ENCODE results near the gene MINDY1. TPM values are rescaled to one million over a fixed set of nuclear protein-coding genes. Genes with fewer than 3 reads are reported as not detected.
A peak's percentile ranks its signal among the peaks of the same experiment; 100 is the strongest.

Gene MINDY1, protein sequence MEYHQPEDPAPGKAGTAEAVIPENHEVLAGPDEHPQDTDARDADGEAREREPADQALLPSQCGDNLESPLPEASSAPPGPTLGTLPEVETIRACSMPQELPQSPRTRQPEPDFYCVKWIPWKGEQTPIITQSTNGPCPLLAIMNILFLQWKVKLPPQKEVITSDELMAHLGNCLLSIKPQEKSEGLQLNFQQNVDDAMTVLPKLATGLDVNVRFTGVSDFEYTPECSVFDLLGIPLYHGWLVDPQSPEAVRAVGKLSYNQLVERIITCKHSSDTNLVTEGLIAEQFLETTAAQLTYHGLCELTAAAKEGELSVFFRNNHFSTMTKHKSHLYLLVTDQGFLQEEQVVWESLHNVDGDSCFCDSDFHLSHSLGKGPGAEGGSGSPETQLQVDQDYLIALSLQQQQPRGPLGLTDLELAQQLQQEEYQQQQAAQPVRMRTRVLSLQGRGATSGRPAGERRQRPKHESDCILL
- 19.2 and 19.6 TPM in 2 replicates for total RNA-seq
- long read RNA-seq, partial matches to known transcripts, result 1 of 5 reads
- long read RNA-seq, other reads (novel, unspliced or antisense), result 4 of 5 reads

GRCh38 chr1:151006327-151007052 lies at the start of gene MINDY1:
MINDY1 (minus strand) TSS chr1:151006902; CDS start chr1:151002617, 4,285 bp downstream.
- Mint-ChIP-seq H3K4me1 (peaks cover 60% of the 10 kb centered on the region), H3K36me3 (ENCODE audit: low read depth) (no peaks in the 10 kb centered on the region), H3K9me3 (no peaks in the 10 kb centered on the region), H3K27me3 (ENCODE audit: low read depth) (no peaks in the 10 kb centered on the region), H3K27ac (ENCODE audit: unreplicated experiment) (peak within 1 kb of the TSS; percentile 98), H3K4me3 (peak within 1 kb of the TSS; percentile 95)
- TF ChIP-seq, protein P1, sequence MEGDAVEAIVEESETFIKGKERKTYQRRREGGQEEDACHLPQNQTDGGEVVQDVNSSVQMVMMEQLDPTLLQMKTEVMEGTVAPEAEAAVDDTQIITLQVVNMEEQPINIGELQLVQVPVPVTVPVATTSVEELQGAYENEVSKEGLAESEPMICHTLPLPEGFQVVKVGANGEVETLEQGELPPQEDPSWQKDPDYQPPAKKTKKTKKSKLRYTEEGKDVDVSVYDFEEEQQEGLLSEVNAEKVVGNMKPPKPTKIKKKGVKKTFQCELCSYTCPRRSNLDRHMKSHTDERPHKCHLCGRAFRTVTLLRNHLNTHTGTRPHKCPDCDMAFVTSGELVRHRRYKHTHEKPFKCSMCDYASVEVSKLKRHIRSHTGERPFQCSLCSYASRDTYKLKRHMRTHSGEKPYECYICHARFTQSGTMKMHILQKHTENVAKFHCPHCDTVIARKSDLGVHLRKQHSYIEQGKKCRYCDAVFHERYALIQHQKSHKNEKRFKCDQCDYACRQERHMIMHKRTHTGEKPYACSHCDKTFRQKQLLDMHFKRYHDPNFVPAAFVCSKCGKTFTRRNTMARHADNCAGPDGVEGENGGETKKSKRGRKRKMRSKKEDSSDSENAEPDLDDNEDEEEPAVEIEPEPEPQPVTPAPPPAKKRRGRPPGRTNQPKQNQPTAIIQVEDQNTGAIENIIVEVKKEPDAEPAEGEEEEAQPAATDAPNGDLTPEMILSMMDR (conservative IDR thresholded peaks at IDR 0.05), result peak; percentile 58
- DNase-seq (ENCODE audit: low read depth, low spot score), result peak; percentile 59

DNA sequence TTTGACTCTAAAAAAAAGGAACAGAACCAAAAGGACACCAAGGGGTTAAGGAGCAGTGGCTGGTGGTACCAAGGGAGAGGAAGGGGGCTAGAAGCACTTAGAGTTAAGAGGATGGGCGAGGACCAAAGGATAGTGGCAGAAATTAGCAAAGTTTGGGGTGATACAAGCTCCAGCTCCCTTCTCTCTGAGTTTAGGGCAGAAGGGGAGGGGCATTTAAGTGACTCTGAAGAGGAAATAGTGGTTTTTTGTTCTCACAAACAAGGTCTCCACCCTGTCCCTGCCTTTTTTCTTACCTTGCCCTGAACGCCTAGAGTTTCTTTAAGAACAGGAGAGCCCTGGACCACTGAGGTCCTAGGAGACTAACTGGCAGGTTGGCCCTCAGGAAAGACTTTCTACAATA lies 49.4 kb upstream of the MINDY1 start:
- Mint-ChIP-seq H3K27ac (ENCODE audit: unreplicated experiment) (peak overlapping the region; percentile 13), H3K4me1 (peaks cover 39% of the 10 kb centered on the region), H3K4me3 (peak overlapping the region; percentile 98), H3K36me3 (ENCODE audit: low read depth) (peaks cover 17% of the 10 kb centered on the region), H3K9me3 (no peaks in the 10 kb centered on the region), H3K27me3 (ENCODE audit: low read depth) (no peaks in the 10 kb centered on the region)
- TF ChIP-seq, protein P1 (conservative IDR thresholded peaks at IDR 0.05), result no peak
- DNase-seq (ENCODE audit: low read depth, low spot score), result no peak

DNA sequence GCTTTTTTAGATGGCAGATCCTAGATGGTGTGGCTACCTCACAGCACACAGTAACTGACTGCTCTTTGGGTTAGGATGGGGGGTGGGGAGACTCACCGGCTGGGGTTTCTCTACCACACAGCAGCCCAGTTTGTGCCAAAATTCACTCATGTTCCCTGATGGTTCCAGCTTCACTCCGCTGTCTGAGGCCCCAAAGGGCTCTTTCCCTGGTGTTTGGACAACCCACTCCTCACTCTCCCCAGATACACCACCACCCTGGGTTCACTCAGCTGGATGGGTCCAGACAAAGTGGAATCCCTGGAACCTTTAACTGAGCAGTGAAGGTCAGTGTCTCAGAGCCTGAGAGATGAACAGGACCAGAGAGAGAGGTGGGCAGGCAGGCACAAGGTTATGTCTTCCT lies 48.9 kb upstream of the MINDY1 start:
- peak overlapping the region; percentile 98 for H3K4me3 Mint-ChIP-seq
- DNase-seq (ENCODE audit: low read depth, low spot score), result no peak
- peaks cover 17% of the 10 kb centered on the region for H3K36me3 Mint-ChIP-seq (ENCODE audit: low read depth)
- H3K9me3 Mint-ChIP-seq, result no peaks in the 10 kb centered on the region
- peaks cover 41% of the 10 kb centered on the region for H3K4me1 Mint-ChIP-seq
- no peaks in the 10 kb centered on the region for H3K27me3 Mint-ChIP-seq (ENCODE audit: low read depth)
- TF ChIP-seq, protein P1 (conservative IDR thresholded peaks at IDR 0.05), result no peak
- H3K27ac Mint-ChIP-seq (ENCODE audit: unreplicated experiment), result peak overlapping the region; percentile 22

- H3K27ac Mint-ChIP-seq (ENCODE audit: unreplicated experiment), result peak overlapping the region; percentile 22
- peak overlapping the region; percentile 9 for H3K4me3 Mint-ChIP-seq
- TF ChIP-seq, protein P1 (conservative IDR thresholded peaks at IDR 0.05), result no peak
- H3K36me3 Mint-ChIP-seq (ENCODE audit: low read depth), result peaks cover 17% of the 10 kb centered on the region
- DNase-seq (ENCODE audit: low read depth, low spot score), result no peak
- H3K9me3 Mint-ChIP-seq, result no peaks in the 10 kb centered on the region
- H3K27me3 Mint-ChIP-seq (ENCODE audit: low read depth), result no peaks in the 10 kb centered on the region
- H3K4me1 Mint-ChIP-seq, result peaks cover 42% of the 10 kb centered on the region
These were observed 48.4 kb upstream of the MINDY1 start for GRCh38 chr1:151054971-151055547.

- Mint-ChIP-seq H3K4me1 (peaks cover 38% of the 10 kb centered on the region), H3K27me3 (ENCODE audit: low read depth) (no peaks in the 10 kb centered on the region), H3K9me3 (no peaks in the 10 kb centered on the region), H3K36me3 (ENCODE audit: low read depth) (peaks cover 10% of the 10 kb centered on the region), H3K4me3 (peak overlapping the region; percentile 67), H3K27ac (ENCODE audit: unreplicated experiment) (no peak overlapping the region)
- TF ChIP-seq, protein P1 (conservative IDR thresholded peaks at IDR 0.05), result no peak
- no peak for DNase-seq (ENCODE audit: low read depth, low spot score)
These were observed 44.8 kb upstream of the MINDY1 start for GRCh38 chr1:151051356-151052009.
